PFSK-1 (cell line): ENCODE measurements around the gene TMEM61. TPM values are rescaled to one million over a fixed set of nuclear protein-coding genes. Genes with fewer than 3 reads are reported as not detected.

Experiments used
- FOXP2 ChIP-seq: optimal IDR thresholded peaks from 2 replicates; pipeline ENCODE3; 2011; ENCODE audit warnings: borderline replicate concordance, control low read depth, inconsistent platforms; ENCODE audit not compliant: insufficient read depth; ENCODE audit errors: extremely low read length, extremely low read depth
- POLR2AphosphoS5 ChIP-seq: IDR thresholded peaks from 2 replicates; pipeline ENCODE4 v1.6.1; 2012; ENCODE audit warnings: low read depth, mild to moderate bottlenecking, control low read depth, low read length, moderate library complexity
- SIN3A ChIP-seq: IDR thresholded peaks from 2 replicates; pipeline ENCODE4 v1.6.1; 2012; ENCODE audit warnings: mild to moderate bottlenecking, low read length, moderate library complexity, borderline replicate concordance; ENCODE audit not compliant: insufficient read depth
- TAF1 ChIP-seq: IDR thresholded peaks from 2 replicates; pipeline ENCODE4 v1.6.1; 2012; ENCODE audit warnings: low read length, control low read depth, borderline replicate concordance; ENCODE audit not compliant: insufficient read depth
- polyA plus RNA-seq: library from polyadenylated mRNA; unstranded; fragments of >200 nt; gene quantifications from one replicate; pipeline ENCODE4 v1.2.1, GENCODE V29; 2012; ENCODE audit warnings: low read depth, missing spikeins; ENCODE audit not compliant: insufficient read length
- TF ChIP-seq, protein P1 (sequence below), 2 experiments: IDR thresholded peaks; 2 replicates each; pipeline versions ENCODE4 v1.6.1 to v1.8.0; 2011 to 2012; ENCODE audit warnings: low read depth in 2 of 2, low read length in 2 of 2, control low read depth in 1 of 2, inconsistent platforms in 1 of 2, mild to moderate bottlenecking in 1 of 2, moderate library complexity in 1 of 2; ENCODE audit not compliant: insufficient read depth in 1 of 2

The TMEM61 gene
- not detected for polyA plus RNA-seq

- TF ChIP-seq, protein P1, sequence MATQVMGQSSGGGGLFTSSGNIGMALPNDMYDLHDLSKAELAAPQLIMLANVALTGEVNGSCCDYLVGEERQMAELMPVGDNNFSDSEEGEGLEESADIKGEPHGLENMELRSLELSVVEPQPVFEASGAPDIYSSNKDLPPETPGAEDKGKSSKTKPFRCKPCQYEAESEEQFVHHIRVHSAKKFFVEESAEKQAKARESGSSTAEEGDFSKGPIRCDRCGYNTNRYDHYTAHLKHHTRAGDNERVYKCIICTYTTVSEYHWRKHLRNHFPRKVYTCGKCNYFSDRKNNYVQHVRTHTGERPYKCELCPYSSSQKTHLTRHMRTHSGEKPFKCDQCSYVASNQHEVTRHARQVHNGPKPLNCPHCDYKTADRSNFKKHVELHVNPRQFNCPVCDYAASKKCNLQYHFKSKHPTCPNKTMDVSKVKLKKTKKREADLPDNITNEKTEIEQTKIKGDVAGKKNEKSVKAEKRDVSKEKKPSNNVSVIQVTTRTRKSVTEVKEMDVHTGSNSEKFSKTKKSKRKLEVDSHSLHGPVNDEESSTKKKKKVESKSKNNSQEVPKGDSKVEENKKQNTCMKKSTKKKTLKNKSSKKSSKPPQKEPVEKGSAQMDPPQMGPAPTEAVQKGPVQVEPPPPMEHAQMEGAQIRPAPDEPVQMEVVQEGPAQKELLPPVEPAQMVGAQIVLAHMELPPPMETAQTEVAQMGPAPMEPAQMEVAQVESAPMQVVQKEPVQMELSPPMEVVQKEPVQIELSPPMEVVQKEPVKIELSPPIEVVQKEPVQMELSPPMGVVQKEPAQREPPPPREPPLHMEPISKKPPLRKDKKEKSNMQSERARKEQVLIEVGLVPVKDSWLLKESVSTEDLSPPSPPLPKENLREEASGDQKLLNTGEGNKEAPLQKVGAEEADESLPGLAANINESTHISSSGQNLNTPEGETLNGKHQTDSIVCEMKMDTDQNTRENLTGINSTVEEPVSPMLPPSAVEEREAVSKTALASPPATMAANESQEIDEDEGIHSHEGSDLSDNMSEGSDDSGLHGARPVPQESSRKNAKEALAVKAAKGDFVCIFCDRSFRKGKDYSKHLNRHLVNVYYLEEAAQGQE (IDR thresholded peaks at IDR 0.05; ENCODE audit: insufficient read depth in 1 of 2, low read depth in 2 of 2, low read length in 2 of 2), result no peak
- TF ChIP-seq FOXP2 (no peak), POLR2AphosphoS5 (no peak), SIN3A (no peak), TAF1 (no peak)
Measured at GRCh38 chr1:54980528-54981241, at the start of gene TMEM61. Gene TMEM61, plus strand, starts transcription at chr1:54980628. Its CDS starts 438 bp downstream, at chr1:54981066.

DNA sequence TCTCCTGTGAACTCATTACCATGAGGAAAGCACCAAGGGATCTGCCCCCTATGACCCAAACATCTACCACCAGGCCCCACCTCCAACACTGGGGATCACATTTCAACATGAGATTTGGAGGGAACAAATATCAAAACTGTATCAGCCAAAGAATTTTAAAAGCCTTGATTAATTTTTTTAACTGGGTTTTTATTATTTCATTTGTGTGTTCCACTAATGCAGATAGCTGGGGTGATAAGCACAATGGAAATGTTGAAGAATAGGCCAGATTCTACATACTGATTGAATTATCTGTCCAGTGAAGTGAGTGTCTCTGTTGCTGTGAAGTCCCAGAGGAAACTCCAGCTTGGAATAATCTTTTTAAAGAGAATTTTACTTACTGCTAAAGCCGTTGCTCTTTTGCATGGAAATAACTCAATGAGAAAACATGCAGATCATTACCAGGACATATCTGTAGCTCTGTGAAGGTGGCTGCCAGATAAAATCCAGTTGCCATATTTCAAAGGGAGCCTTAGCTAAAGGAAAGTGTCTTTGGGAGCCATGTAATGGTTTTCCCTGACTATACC, 49.1 kb upstream of the TMEM61 start:
- TF ChIP-seq, protein P1 (IDR thresholded peaks at IDR 0.05; ENCODE audit: insufficient read depth in 1 of 2, low read depth in 2 of 2, low read length in 2 of 2), result no peak
- no peak for TF ChIP-seq FOXP2
- no peak for TF ChIP-seq SIN3A
- TF ChIP-seq POLR2AphosphoS5, result no peak
- no peak for TF ChIP-seq TAF1

DNA sequence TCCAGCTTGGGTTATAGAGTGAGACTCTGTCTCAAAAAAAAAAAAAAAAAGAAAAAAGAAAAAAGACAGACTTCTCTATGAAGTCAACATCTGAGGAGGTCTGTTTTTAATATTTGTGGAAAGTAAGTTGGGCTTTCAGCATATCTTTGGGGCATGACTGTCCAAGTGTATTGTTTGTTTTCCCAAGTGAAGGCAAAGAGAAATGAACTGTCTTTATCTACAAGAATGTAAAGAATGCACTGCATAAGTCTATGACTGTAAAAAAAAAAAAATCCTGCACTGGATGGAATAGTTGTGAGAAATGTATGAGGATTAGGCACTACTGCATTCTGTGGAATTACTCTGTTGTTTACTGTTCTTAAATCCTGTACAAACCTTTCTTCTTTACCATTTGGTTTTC, 45.6 kb upstream of the TMEM61 start:
- TF ChIP-seq TAF1 (no peak), SIN3A (no peak), POLR2AphosphoS5 (no peak), FOXP2 (no peak)
- TF ChIP-seq, protein P1 (IDR thresholded peaks at IDR 0.05; ENCODE audit: insufficient read depth in 1 of 2, low read depth in 2 of 2, low read length in 2 of 2), result no peak

GRCh38 chr1:54936791-54937190, 43.6 kb upstream of the TMEM61 start:
- TF ChIP-seq TAF1 (no peak), FOXP2 (no peak), SIN3A (no peak), POLR2AphosphoS5 (no peak)
- TF ChIP-seq, protein P1 (IDR thresholded peaks at IDR 0.05; ENCODE audit: insufficient read depth in 1 of 2, low read depth in 2 of 2, low read length in 2 of 2), result no peak

DNA sequence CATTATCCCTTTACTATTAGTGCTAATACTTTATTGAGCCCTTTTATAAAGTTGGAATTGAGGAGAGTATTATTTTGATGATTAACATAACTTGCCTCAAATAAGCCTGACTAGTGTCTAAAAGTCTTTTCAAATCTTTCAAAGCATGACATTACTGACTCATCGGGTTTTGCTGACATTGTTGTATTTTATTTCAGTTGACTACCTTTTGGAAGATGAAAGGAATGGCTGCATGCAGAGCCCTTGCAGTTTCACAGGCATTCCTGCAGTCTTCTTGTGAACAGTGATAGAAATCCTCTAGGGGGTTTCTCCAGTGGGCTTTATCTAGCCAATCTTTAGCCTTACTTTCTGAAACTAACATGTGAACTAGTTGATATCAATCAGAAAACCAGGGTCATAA, 43.0 kb upstream of the TMEM61 start:
- TF ChIP-seq, protein P1 (IDR thresholded peaks at IDR 0.05; ENCODE audit: insufficient read depth in 1 of 2, low read depth in 2 of 2, low read length in 2 of 2), result no peak
- TF ChIP-seq TAF1 (no peak), FOXP2 (no peak), SIN3A (no peak), POLR2AphosphoS5 (no peak)
